WTC11 (cell line): Measurements from ENCODE around the gene GUCY2D. TPM values are rescaled to one million over a fixed set of nuclear protein-coding genes. Genes with fewer than 3 reads are reported as not detected.
A peak's percentile ranks its signal among the peaks of the same experiment; 100 is the strongest.

Experiments
- ATAC-seq: fragments of 200-7000 bp; cut with Tn5 transposase; 2 replicates; pipeline ENCODE4 v1.10.0; 2021; ENCODE audit warnings: mild to moderate bottlenecking, moderate library complexity
- CTCF ChIA-PET: fragments of 300-600 bp; sonication (Branson Sonifier 250); formaldehyde crosslinking; loops from one replicate; lab custom pipeline; 2021; ENCODE audit warnings: antibody characterized with exemption; lab: Charles Lee
- POLR2A ChIA-PET: fragments of 350-600 bp; sonication (Branson Sonifier 250); formaldehyde crosslinking; loops from one replicate; lab custom pipeline; 2021; ENCODE audit warnings: antibody characterized with exemption; lab: Charles Lee
- DNase-seq: peaks from one replicate; pipeline ENCODE4 v3.0.0; 2021; ENCODE audit warnings: low spot score
- H3K27ac Mint-ChIP-seq: 2 replicates; pipeline ENCODE4 v1.8.0; 2021; ENCODE audit warnings: mixed read lengths
- H3K27me3 Mint-ChIP-seq: 2 replicates; pipeline ENCODE4 v1.8.0; 2021; ENCODE audit warnings: low read depth, mild to moderate bottlenecking, moderate library complexity, mixed read lengths
- H3K36me3 Mint-ChIP-seq: 2 replicates; pipeline ENCODE4 v1.8.0; 2021; ENCODE audit warnings: mixed read lengths
- H3K4me1 Mint-ChIP-seq: 2 replicates; pipeline ENCODE4 v1.8.0; 2022; ENCODE audit warnings: mixed read lengths
- H3K4me3 Mint-ChIP-seq: 2 replicates; pipeline ENCODE4 v1.8.0; 2021; ENCODE audit warnings: mild to moderate bottlenecking, moderate library complexity, mixed read lengths
- H3K9me3 Mint-ChIP-seq: 2 replicates; pipeline ENCODE4 v1.8.0; 2021; ENCODE audit warnings: mixed read lengths
- ETV6 ChIP-seq: sonication (generic); formaldehyde crosslinking; IDR thresholded peaks from 2 replicates; pipeline ENCODE4 v1.8.1; 2022; ENCODE audit warnings: mild to moderate bottlenecking, missing genetic modification reagents
- GRHL2 ChIP-seq: fragments of 250-450 bp; sonication (Bioruptor Pico); IDR thresholded peaks from 2 replicates; pipeline ENCODE4 v1.8.0; 2022; ENCODE audit warnings: mild to moderate bottlenecking, moderate library complexity; ENCODE audit not compliant: insufficient replicate concordance, severe bottlenecking
- NR2C2 ChIP-seq: sonication (generic); formaldehyde crosslinking; IDR thresholded peaks from 2 replicates; pipeline ENCODE4 v1.8.0; 2022; ENCODE audit warnings: mild to moderate bottlenecking, missing genetic modification reagents
- SOX15 ChIP-seq: fragments of 250-450 bp; sonication (Bioruptor Pico); IDR thresholded peaks from 2 replicates; pipeline ENCODE4 v1.9.0; 2021; ENCODE audit warnings: mild to moderate bottlenecking
- ZNF263 ChIP-seq: sonication (generic); formaldehyde crosslinking; IDR thresholded peaks from 2 replicates; pipeline ENCODE4 v1.8.1; 2022; ENCODE audit warnings: low read depth, mild to moderate bottlenecking, moderate library complexity, missing genetic modification reagents
- ZNF396 ChIP-seq: fragments of 250-450 bp; sonication (Bioruptor Pico); IDR thresholded peaks from 2 replicates; pipeline ENCODE4 v1.8.0; 2021; ENCODE audit warnings: mild to moderate bottlenecking, moderate library complexity, borderline replicate concordance
- total RNA-seq: library from RNA; stranded (reverse); gene quantifications from 3 replicates; pipeline ENCODE4 v1.2.3, GENCODE V29; 2021
- TF ChIP-seq, protein P1 (sequence below): sonication (generic); formaldehyde crosslinking; IDR thresholded peaks from 2 replicates; pipeline ENCODE4 v1.8.1; 2023; ENCODE audit warnings: mild to moderate bottlenecking, missing genetic modification reagents
- TF ChIP-seq, protein P2 (sequence below): sonication (generic); formaldehyde crosslinking; IDR thresholded peaks from 2 replicates; pipeline ENCODE4 v1.8.0; 2023; ENCODE audit warnings: missing genetic modification reagents
- TF ChIP-seq, protein P3 (sequence below): sonication (generic); formaldehyde crosslinking; IDR thresholded peaks from 2 replicates; pipeline ENCODE4 v1.8.0; 2022; ENCODE audit warnings: mild to moderate bottlenecking, missing genetic modification reagents
- TF ChIP-seq, protein P4 (sequence below): sonication (generic); formaldehyde crosslinking; IDR thresholded peaks from 2 replicates; pipeline ENCODE4 v1.8.1; 2022; ENCODE audit warnings: low read depth, mild to moderate bottlenecking, moderate library complexity, missing genetic modification reagents, borderline replicate concordance
- TF ChIP-seq, protein P5 (sequence below): sonication (generic); formaldehyde crosslinking; IDR thresholded peaks from 2 replicates; pipeline ENCODE4 v1.8.1; 2023; ENCODE audit warnings: mild to moderate bottlenecking, missing genetic modification reagents
- TF ChIP-seq, protein P6 (sequence below): sonication (generic); formaldehyde crosslinking; IDR thresholded peaks from 2 replicates; pipeline ENCODE4 v1.8.0; 2023; ENCODE audit warnings: mild to moderate bottlenecking, missing genetic modification reagents
- TF ChIP-seq, protein P7 (sequence below): fragments of 250-450 bp; sonication (Bioruptor Pico); conservative IDR thresholded peaks from 2 replicates; pipeline ENCODE4 v1.9.0; 2021; ENCODE audit warnings: mild to moderate bottlenecking
- TF ChIP-seq, protein P8 (sequence below): sonication (generic); formaldehyde crosslinking; IDR thresholded peaks from 2 replicates; pipeline ENCODE4 v1.8.1; 2022; ENCODE audit warnings: mild to moderate bottlenecking, missing genetic modification reagents, moderate library complexity, borderline replicate concordance
- TF ChIP-seq, protein P9 (sequence below): sonication (generic); formaldehyde crosslinking; IDR thresholded peaks from 2 replicates; pipeline ENCODE4 v1.8.0; 2022; ENCODE audit warnings: missing genetic modification reagents

The GUCY2D gene
- total RNA-seq, 1 experiment from 2014 or later = 0.87 TPM

DNA sequence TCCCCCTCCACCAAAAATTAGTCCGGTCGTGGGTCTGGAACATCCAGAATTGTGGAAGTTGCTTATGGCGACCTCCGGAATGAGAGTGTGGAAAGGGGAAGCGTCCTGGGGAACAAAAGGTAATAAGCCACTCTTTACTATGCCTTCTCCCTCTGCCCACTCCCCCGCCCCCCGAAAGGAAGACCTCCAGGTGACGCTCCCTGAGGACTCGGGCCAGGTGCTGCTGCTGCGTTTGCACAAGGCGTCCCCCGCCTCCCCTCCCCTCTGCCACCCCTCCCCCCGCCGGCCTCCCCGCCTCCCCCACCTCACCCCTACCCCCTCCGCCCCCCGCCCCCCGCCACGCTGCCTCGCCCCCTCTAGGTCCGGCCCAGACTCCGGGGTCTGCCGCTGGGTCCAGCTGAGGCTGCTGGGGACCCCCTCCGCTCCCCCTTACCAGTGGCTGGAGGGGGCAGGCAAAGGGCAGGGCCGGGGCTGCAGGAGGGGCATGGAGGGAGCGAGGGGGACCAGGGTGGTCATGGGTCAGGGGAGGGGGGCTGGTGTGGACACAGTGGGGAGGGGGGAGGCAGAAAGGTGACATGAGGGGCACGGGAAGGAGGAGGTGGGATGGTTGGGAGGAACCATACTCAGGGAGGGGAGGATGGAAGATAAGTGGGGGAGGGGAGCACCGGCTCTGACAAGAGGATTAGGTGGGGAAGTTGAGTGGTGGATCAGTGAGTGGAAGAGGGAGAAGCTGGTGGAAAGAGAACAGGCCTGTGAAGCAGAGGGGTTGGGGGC lies 61.5 kb downstream of the GUCY2D start:
- DNase-seq = peak; percentile 39
- POLR2A ChIA-PET = interaction anchor here (0.5 kb wide), 1 partner anchor 298 kb away, joined by 3 read pairs; no protein-coding TSS in a partner anchor
- H3K9me3 Mint-ChIP-seq = no peaks in the 10 kb centered on the region
- no peak overlapping the region for H3K27ac Mint-ChIP-seq
- H3K4me3 Mint-ChIP-seq = peak overlapping the region; percentile 73
- TF ChIP-seq, protein P1, sequence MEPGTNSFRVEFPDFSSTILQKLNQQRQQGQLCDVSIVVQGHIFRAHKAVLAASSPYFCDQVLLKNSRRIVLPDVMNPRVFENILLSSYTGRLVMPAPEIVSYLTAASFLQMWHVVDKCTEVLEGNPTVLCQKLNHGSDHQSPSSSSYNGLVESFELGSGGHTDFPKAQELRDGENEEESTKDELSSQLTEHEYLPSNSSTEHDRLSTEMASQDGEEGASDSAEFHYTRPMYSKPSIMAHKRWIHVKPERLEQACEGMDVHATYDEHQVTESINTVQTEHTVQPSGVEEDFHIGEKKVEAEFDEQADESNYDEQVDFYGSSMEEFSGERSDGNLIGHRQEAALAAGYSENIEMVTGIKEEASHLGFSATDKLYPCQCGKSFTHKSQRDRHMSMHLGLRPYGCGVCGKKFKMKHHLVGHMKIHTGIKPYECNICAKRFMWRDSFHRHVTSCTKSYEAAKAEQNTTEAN = no peak
- no peak for TF ChIP-seq ETV6 (CRISPR knock-in tag)
- TF ChIP-seq, protein P2, sequence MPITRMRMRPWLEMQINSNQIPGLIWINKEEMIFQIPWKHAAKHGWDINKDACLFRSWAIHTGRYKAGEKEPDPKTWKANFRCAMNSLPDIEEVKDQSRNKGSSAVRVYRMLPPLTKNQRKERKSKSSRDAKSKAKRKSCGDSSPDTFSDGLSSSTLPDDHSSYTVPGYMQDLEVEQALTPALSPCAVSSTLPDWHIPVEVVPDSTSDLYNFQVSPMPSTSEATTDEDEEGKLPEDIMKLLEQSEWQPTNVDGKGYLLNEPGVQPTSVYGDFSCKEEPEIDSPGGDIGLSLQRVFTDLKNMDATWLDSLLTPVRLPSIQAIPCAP (CRISPR knock-in tag) = no peak
- TF ChIP-seq ZNF263 (CRISPR knock-in tag) = peak; percentile 55; the same call in 1 of the 2 replicates
- TF ChIP-seq, protein P3, sequence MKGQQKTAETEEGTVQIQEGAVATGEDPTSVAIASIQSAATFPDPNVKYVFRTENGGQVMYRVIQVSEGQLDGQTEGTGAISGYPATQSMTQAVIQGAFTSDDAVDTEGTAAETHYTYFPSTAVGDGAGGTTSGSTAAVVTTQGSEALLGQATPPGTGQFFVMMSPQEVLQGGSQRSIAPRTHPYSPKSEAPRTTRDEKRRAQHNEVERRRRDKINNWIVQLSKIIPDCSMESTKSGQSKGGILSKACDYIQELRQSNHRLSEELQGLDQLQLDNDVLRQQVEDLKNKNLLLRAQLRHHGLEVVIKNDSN (CRISPR knock-in tag) = no peak
- TF ChIP-seq NR2C2 (CRISPR knock-in tag) = no peak
- peak; percentile 7; the same call in 1 of the 2 replicates for ATAC-seq
- peaks cover 55% of the 10 kb centered on the region for H3K4me1 Mint-ChIP-seq
- H3K36me3 Mint-ChIP-seq = no peaks in the 10 kb centered on the region
- peaks cover 40% of the 10 kb centered on the region for H3K27me3 Mint-ChIP-seq
- CTCF ChIA-PET = interaction anchor here (2.1 to 11.8 kb wide), 4 partner anchors 11 to 74 kb away, joined by 5 to 380 read pairs (median 36); partner anchors contain the start of gene ALOXE3

DNA sequence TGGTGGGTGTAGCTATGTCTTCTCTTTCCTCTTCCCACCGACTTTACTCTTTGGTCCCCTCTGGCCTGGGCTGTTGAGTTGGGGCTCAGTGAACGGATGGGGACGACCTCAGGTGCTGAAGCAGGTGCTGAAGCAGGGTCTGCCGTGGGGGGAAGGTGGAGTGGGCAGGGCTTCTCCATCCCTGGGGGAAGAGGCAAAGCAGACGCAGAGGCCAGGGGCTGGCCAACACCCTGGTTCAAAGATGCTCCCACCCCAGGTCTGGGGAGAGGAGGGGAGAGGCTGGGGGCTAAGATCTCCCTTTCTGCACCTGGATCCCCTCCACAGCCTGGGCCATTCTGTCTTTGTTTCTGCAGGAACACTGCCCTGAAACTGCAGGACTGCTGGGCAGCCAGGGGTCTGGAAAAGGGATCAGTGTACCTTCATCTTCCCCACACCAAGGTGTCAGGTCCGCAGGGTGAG lies 62.2 kb downstream of the GUCY2D start:
- H3K27me3 Mint-ChIP-seq = peaks cover 46% of the 10 kb centered on the region
- POLR2A ChIA-PET = interaction anchor here (0.5 kb wide), 1 partner anchor 297 kb away, joined by 3 read pairs; no protein-coding TSS in a partner anchor
- ATAC-seq = peak; percentile 14; the same call in 1 of the 2 replicates
- TF ChIP-seq, protein P4, sequence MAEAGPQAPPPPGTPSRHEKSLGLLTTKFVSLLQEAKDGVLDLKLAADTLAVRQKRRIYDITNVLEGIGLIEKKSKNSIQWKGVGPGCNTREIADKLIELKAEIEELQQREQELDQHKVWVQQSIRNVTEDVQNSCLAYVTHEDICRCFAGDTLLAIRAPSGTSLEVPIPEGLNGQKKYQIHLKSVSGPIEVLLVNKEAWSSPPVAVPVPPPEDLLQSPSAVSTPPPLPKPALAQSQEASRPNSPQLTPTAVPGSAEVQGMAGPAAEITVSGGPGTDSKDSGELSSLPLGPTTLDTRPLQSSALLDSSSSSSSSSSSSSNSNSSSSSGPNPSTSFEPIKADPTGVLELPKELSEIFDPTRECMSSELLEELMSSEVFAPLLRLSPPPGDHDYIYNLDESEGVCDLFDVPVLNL (CRISPR knock-in tag) = no peak
- TF ChIP-seq, protein P5, sequence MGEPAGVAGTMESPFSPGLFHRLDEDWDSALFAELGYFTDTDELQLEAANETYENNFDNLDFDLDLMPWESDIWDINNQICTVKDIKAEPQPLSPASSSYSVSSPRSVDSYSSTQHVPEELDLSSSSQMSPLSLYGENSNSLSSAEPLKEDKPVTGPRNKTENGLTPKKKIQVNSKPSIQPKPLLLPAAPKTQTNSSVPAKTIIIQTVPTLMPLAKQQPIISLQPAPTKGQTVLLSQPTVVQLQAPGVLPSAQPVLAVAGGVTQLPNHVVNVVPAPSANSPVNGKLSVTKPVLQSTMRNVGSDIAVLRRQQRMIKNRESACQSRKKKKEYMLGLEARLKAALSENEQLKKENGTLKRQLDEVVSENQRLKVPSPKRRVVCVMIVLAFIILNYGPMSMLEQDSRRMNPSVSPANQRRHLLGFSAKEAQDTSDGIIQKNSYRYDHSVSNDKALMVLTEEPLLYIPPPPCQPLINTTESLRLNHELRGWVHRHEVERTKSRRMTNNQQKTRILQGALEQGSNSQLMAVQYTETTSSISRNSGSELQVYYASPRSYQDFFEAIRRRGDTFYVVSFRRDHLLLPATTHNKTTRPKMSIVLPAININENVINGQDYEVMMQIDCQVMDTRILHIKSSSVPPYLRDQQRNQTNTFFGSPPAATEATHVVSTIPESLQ (CRISPR knock-in tag) = no peak
- TF ChIP-seq, protein P6, sequence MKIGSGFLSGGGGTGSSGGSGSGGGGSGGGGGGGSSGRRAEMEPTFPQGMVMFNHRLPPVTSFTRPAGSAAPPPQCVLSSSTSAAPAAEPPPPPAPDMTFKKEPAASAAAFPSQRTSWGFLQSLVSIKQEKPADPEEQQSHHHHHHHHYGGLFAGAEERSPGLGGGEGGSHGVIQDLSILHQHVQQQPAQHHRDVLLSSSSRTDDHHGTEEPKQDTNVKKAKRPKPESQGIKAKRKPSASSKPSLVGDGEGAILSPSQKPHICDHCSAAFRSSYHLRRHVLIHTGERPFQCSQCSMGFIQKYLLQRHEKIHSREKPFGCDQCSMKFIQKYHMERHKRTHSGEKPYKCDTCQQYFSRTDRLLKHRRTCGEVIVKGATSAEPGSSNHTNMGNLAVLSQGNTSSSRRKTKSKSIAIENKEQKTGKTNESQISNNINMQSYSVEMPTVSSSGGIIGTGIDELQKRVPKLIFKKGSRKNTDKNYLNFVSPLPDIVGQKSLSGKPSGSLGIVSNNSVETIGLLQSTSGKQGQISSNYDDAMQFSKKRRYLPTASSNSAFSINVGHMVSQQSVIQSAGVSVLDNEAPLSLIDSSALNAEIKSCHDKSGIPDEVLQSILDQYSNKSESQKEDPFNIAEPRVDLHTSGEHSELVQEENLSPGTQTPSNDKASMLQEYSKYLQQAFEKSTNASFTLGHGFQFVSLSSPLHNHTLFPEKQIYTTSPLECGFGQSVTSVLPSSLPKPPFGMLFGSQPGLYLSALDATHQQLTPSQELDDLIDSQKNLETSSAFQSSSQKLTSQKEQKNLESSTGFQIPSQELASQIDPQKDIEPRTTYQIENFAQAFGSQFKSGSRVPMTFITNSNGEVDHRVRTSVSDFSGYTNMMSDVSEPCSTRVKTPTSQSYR (CRISPR knock-in tag) = no peak
- no peak for TF ChIP-seq ZNF396 (CRISPR knock-in tag)
- no peak for TF ChIP-seq SOX15
- TF ChIP-seq, protein P7, sequence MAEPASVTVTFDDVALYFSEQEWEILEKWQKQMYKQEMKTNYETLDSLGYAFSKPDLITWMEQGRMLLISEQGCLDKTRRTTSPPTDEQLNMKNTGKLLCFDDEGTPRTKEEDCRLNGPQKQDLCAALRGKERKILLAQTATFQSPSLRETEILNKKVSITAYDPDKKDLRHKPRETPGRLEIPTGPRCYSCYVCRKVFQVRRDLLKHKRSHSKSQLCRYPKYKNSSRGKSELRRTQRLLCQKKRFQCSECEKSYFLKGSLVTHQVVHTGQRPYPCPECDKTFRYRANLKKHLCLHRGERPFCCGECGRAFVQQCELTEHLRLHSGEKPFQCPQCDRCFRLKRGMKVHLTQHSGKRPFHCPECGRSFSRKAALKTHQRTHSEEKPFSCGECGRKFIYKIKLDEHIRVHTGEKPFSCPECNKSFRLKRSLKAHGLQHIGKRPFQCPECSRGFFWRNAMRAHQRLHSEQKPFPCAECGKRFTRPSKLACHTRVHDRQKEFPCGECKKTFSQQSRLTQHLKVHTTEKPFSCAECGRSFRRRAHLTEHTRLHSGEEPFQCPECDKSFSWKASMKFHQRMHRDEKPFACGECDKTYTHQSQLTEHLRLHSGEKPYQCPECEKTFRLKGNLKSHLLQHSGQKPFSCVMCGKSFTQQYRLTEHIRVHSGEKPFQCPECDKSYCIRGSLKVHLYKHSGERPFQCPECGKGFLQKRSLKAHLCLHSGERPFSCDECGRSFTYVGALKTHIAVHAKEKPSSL (CRISPR knock-in tag) = no peak
- TF ChIP-seq, protein P8, sequence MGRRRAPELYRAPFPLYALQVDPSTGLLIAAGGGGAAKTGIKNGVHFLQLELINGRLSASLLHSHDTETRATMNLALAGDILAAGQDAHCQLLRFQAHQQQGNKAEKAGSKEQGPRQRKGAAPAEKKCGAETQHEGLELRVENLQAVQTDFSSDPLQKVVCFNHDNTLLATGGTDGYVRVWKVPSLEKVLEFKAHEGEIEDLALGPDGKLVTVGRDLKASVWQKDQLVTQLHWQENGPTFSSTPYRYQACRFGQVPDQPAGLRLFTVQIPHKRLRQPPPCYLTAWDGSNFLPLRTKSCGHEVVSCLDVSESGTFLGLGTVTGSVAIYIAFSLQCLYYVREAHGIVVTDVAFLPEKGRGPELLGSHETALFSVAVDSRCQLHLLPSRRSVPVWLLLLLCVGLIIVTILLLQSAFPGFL (CRISPR knock-in tag) = no peak
- TF ChIP-seq, protein P9, sequence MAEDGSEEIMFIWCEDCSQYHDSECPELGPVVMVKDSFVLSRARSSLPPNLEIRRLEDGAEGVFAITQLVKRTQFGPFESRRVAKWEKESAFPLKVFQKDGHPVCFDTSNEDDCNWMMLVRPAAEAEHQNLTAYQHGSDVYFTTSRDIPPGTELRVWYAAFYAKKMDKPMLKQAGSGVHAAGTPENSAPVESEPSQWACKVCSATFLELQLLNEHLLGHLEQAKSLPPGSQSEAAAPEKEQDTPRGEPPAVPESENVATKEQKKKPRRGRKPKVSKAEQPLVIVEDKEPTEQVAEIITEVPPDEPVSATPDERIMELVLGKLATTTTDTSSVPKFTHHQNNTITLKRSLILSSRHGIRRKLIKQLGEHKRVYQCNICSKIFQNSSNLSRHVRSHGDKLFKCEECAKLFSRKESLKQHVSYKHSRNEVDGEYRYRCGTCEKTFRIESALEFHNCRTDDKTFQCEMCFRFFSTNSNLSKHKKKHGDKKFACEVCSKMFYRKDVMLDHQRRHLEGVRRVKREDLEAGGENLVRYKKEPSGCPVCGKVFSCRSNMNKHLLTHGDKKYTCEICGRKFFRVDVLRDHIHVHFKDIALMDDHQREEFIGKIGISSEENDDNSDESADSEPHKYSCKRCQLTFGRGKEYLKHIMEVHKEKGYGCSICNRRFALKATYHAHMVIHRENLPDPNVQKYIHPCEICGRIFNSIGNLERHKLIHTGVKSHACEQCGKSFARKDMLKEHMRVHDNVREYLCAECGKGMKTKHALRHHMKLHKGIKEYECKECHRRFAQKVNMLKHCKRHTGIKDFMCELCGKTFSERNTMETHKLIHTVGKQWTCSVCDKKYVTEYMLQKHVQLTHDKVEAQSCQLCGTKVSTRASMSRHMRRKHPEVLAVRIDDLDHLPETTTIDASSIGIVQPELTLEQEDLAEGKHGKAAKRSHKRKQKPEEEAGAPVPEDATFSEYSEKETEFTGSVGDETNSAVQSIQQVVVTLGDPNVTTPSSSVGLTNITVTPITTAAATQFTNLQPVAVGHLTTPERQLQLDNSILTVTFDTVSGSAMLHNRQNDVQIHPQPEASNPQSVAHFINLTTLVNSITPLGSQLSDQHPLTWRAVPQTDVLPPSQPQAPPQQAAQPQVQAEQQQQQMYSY (CRISPR knock-in tag) = no peak
- TF ChIP-seq GRHL2 (CRISPR knock-in tag) = no peak

More for the DNA sequence above, 62.2 kb downstream of the GUCY2D start:
- Mint-ChIP-seq H3K27ac (no peak overlapping the region), H3K9me3 (no peaks in the 10 kb centered on the region), H3K4me1 (peaks cover 55% of the 10 kb centered on the region), H3K36me3 (no peaks in the 10 kb centered on the region), H3K4me3 (peak overlapping the region; percentile 56)
- no peak for DNase-seq
- CTCF ChIA-PET = interaction anchor here (2.1 to 11.8 kb wide), 4 partner anchors 10 to 75 kb away, joined by 5 to 380 read pairs (median 36); partner anchors contain the start of gene ALOXE3
